H9 (cell line): ENCODE data around the gene ROCK2. TPM values are rescaled to one million over a fixed set of nuclear protein-coding genes. Genes with fewer than 3 reads are reported as not detected.

Experiments used
- DNase-seq: peaks from one replicate; pipeline ENCODE4 v3.0.0-alpha.2; 2017
- H2AFZ ChIP-seq: one replicate; pipeline ENCODE4 v1.6.1; 2013; ENCODE audit warnings: mild to moderate bottlenecking, low read length, control low read depth, moderate library complexity
- H2AK5ac ChIP-seq: 2 replicates; pipeline ENCODE4 v1.6.1; 2013; ENCODE audit warnings: low read length, control low read depth, mixed read lengths; ENCODE audit not compliant: insufficient read length
- H2BK120ac ChIP-seq: one replicate; pipeline ENCODE4 v1.6.1; 2013; ENCODE audit warnings: low read depth, mild to moderate bottlenecking, low read length, control low read depth, inconsistent platforms; ENCODE audit not compliant: poor library complexity, severe bottlenecking
- H2BK12ac ChIP-seq: 2 replicates; pipeline ENCODE4 v1.6.1; 2013; ENCODE audit warnings: low read length, control low read depth, mixed read lengths, low read depth; ENCODE audit not compliant: insufficient read length
- H2BK15ac ChIP-seq: 2 replicates; pipeline ENCODE4 v1.6.1; 2013; ENCODE audit warnings: low read depth, low read length, control low read depth
- H2BK20ac ChIP-seq: one replicate; pipeline ENCODE4 v1.6.1; 2013; ENCODE audit warnings: low read depth, mild to moderate bottlenecking, low read length, control low read depth, inconsistent platforms; ENCODE audit not compliant: poor library complexity, severe bottlenecking
- H2BK5ac ChIP-seq: 2 replicates; pipeline ENCODE4 v1.6.1; 2013; ENCODE audit warnings: low read length, control low read depth, mixed read lengths; ENCODE audit not compliant: insufficient read length
- H3K14ac ChIP-seq: 2 replicates; pipeline ENCODE4 v1.6.1; 2013; ENCODE audit warnings: low read length, control low read depth; ENCODE audit not compliant: insufficient read depth
- H3K18ac ChIP-seq: 2 replicates; pipeline ENCODE4 v1.6.1; 2013; ENCODE audit warnings: low read depth, mild to moderate bottlenecking, mixed read lengths, low read length, control low read depth; ENCODE audit not compliant: insufficient read length
- H3K23ac ChIP-seq: 2 replicates; pipeline ENCODE4 v1.6.1; 2013; ENCODE audit warnings: low read length, control low read depth, mixed read lengths, low read depth; ENCODE audit not compliant: insufficient read length
- H3K23me2 ChIP-seq: 2 replicates; pipeline ENCODE4 v1.6.1; 2013; ENCODE audit warnings: low read depth, mild to moderate bottlenecking, mixed read lengths, low read length, control low read depth; ENCODE audit not compliant: insufficient read length, poor library complexity, severe bottlenecking
- H3K27ac ChIP-seq: 2 replicates; pipeline ENCODE4 v1.5.1; 2013; ENCODE audit warnings: low read length, control low read depth, mixed read lengths, low read depth; ENCODE audit not compliant: insufficient read length
- H3K27me3 ChIP-seq: 2 replicates; pipeline ENCODE4 v1.6.1; 2013; ENCODE audit warnings: low read length, control low read depth, inconsistent platforms; ENCODE audit not compliant: insufficient read depth
- H3K4ac ChIP-seq: 2 replicates; pipeline ENCODE4 v1.6.1; 2013; ENCODE audit warnings: low read depth, mild to moderate bottlenecking, control low read depth, inconsistent platforms, low read length, moderate library complexity
- H3K4me1 ChIP-seq: 2 replicates; pipeline ENCODE4 v1.6.1; 2013; ENCODE audit warnings: low read length, control low read depth, inconsistent platforms; ENCODE audit not compliant: insufficient read depth
- H3K4me2 ChIP-seq: 2 replicates; pipeline ENCODE4 v1.6.1; 2013; ENCODE audit warnings: low read length, control low read depth, mixed read lengths; ENCODE audit not compliant: insufficient read length, insufficient read depth
- H3K56ac ChIP-seq: 2 replicates; pipeline ENCODE4 v1.6.1; 2013; ENCODE audit warnings: low read depth, mild to moderate bottlenecking, mixed read lengths, low read length, control low read depth; ENCODE audit not compliant: insufficient read length
- H3K79me1 ChIP-seq: 2 replicates; pipeline ENCODE4 v1.6.1; 2013; ENCODE audit warnings: low read depth, mild to moderate bottlenecking, moderate library complexity, low read length, control low read depth, inconsistent platforms; ENCODE audit not compliant: insufficient read depth, poor library complexity, severe bottlenecking
- H3K79me2 ChIP-seq: 2 replicates; pipeline ENCODE4 v1.6.1; 2013; ENCODE audit warnings: low read length, control low read depth, inconsistent platforms; ENCODE audit not compliant: insufficient read depth
- H3K9ac ChIP-seq: 2 replicates; pipeline ENCODE4 v1.6.1; 2013; ENCODE audit warnings: low read length, control low read depth, mixed read lengths; ENCODE audit not compliant: insufficient read length; ENCODE audit errors: extremely low read depth
- H3K9me3 ChIP-seq: one replicate; pipeline ENCODE4 v1.6.1; 2013; ENCODE audit warnings: low read depth, low read length, inconsistent platforms; ENCODE audit not compliant: control insufficient read depth
- H3T11ph ChIP-seq: one replicate; pipeline ENCODE4 v1.6.1; 2013; ENCODE audit warnings: mild to moderate bottlenecking, low read length, control low read depth, inconsistent platforms
- H4K20me1 ChIP-seq: one replicate; pipeline ENCODE4 v1.6.1; 2013; ENCODE audit not compliant: control insufficient read depth, insufficient read length, insufficient read depth
- H4K5ac ChIP-seq: 2 replicates; pipeline ENCODE4 v1.6.1; 2013; ENCODE audit warnings: low read depth, mild to moderate bottlenecking, mixed read lengths, low read length, control low read depth; ENCODE audit not compliant: insufficient read length
- H4K8ac ChIP-seq: replicated peaks from 2 replicates; pipeline ENCODE4 v1.6.1; 2013; ENCODE audit warnings: low read length, control low read depth, mixed read lengths, low read depth; ENCODE audit not compliant: insufficient read length
- H4K91ac ChIP-seq: 2 replicates; pipeline ENCODE4 v1.6.1; 2013; ENCODE audit warnings: low read depth, mild to moderate bottlenecking, moderate library complexity, mixed read lengths, low read length, control low read depth; ENCODE audit not compliant: insufficient read length
- H3K27ac Mint-ChIP-seq, 3 experiments: 2 replicates in 2 of 3; 3 replicates in 1 of 3; pipeline ENCODE4 v1.8.0; 2020 to 2021; ENCODE audit warnings: mixed read lengths in 3 of 3, mild to moderate bottlenecking in 1 of 3, moderate library complexity in 1 of 3
- H3K27me3 Mint-ChIP-seq: 2 replicates; pipeline ENCODE4 v1.8.0; 2021; ENCODE audit warnings: low read depth, mild to moderate bottlenecking, moderate library complexity, mixed read lengths
- H3K36me3 Mint-ChIP-seq, 3 experiments: 2 replicates in 2 of 3; 3 replicates in 1 of 3; pipeline ENCODE4 v1.8.0; 2020 to 2021; ENCODE audit warnings: low read depth in 3 of 3, mixed read lengths in 3 of 3; ENCODE audit not compliant: insufficient read depth in 1 of 3
- H3K4me1 Mint-ChIP-seq, 2 experiments: 2 replicates each; pipeline ENCODE4 v1.8.0; 2020; ENCODE audit warnings: mixed read lengths in 2 of 2
- H3K4me3 Mint-ChIP-seq, 2 experiments: 2 replicates in 1 of 2; 3 replicates in 1 of 2; pipeline ENCODE4 v1.8.0; 2020 to 2021; ENCODE audit warnings: mild to moderate bottlenecking in 2 of 2, mixed read lengths in 2 of 2, moderate library complexity in 1 of 2
- H3K9me3 Mint-ChIP-seq, 2 experiments: 2 replicates in 1 of 2; 3 replicates in 1 of 2; pipeline ENCODE4 v1.8.0; 2020; ENCODE audit warnings: mild to moderate bottlenecking in 2 of 2, mixed read lengths in 2 of 2, moderate library complexity in 1 of 2
- CTCF ChIP-seq: fragments of 200-600 bp; sonication (generic); conservative IDR thresholded peaks from 3 replicates; pipeline ENCODE4 v1.8.0; 2021; ENCODE audit warnings: antibody characterized with exemption, mild to moderate bottlenecking
- WGBS: extraction: QIAGEN DNeasy Blood & Tissue Kit; methylation state at CpG from one replicate; pipeline ENCODE4 v1.1.7; 2013; ENCODE audit warnings: missing lambda C conversion rate, low lambda C conversion rate, mixed read lengths; ENCODE audit not compliant: insufficient read length; ENCODE audit errors: extremely low coverage; 5-methylcytosine and 5-hydroxymethylcytosine counted together
- total RNA-seq: library from RNA; stranded (reverse); gene quantifications from 2 replicates; pipeline ENCODE4 v1.2.1, GENCODE V29; 2021

Gene ROCK2
- total RNA-seq, 1 experiment from 2014 or later, result 33.2 TPM

- no peak overlapping the region for H3K56ac ChIP-seq
- H3K27me3 Mint-ChIP-seq, result peaks cover 3% of the 10 kb centered on the region
- H3K9me3 ChIP-seq, result no peaks in the 10 kb centered on the region
- no peak overlapping the region for H3K4me2 ChIP-seq
- no peak overlapping the region for H4K5ac ChIP-seq
- H3K4me3 Mint-ChIP-seq, result no peak overlapping the region
- no peaks in the 10 kb centered on the region for H3K27me3 ChIP-seq
- WGBS, result no CpG with 5 or more reads among the region's 20 CpGs
- no peak overlapping the region for H4K8ac ChIP-seq
- no peak overlapping the region for H2BK120ac ChIP-seq
- H3K4me1 ChIP-seq, result no peaks in the 10 kb centered on the region; the same call in 1 of the 2 replicates
- no peak overlapping the region for H2BK12ac ChIP-seq
- no peak overlapping the region for H2BK15ac ChIP-seq
- no peak overlapping the region for H4K91ac ChIP-seq
- H3K79me2 ChIP-seq, result no peaks in the 10 kb centered on the region
- no peak overlapping the region for H2BK5ac ChIP-seq
- no peak overlapping the region for H2BK20ac ChIP-seq
- no peak overlapping the region; the same call in 1 of the 2 replicates for H3K4ac ChIP-seq
- H2AK5ac ChIP-seq, result no peak overlapping the region
- no peak overlapping the region for H2AFZ ChIP-seq
- peak overlapping the region in 1 of 3 experiments; percentile 70; a peak in 1 of 7 replicates for H3K27ac Mint-ChIP-seq
- no peaks in the 10 kb centered on the region; a peak in 2 of 7 replicates for H3K36me3 Mint-ChIP-seq
- H3K23ac ChIP-seq, result no peak overlapping the region
- H4K20me1 ChIP-seq, result no peaks in the 10 kb centered on the region
- no peak overlapping the region for H3K9ac ChIP-seq
- peaks cover 17 to 22% of the 10 kb centered on the region in 2 experiments for H3K4me1 Mint-ChIP-seq
- H3T11ph ChIP-seq, result no peak overlapping the region
- H3K18ac ChIP-seq, result no peak overlapping the region
- no peaks in the 10 kb centered on the region for H3K9me3 Mint-ChIP-seq
- TF ChIP-seq CTCF, result no peak
- no peak overlapping the region for H3K27ac ChIP-seq
- no peak for DNase-seq
- no peaks in the 10 kb centered on the region for H3K79me1 ChIP-seq
- H3K14ac ChIP-seq, result no peak overlapping the region
- peaks cover 11% of the 10 kb centered on the region for H3K23me2 ChIP-seq
Observed at GRCh38 chr2:11131166-11131920, 213.1 kb downstream of the ROCK2 start.

Other genes with a start within 250 kb of the ROCK2 start
- 13.3 and 14.5 TPM in 2 replicates for gene SLC66A3, start 189.2 kb downstream of the ROCK2 start, total RNA-seq
- 21.8 and 23.6 TPM in 2 replicates for gene E2F6, start 121.5 kb upstream of the ROCK2 start, total RNA-seq
- gene GREB1, start 189.4 kb upstream of the ROCK2 start, total RNA-seq, result 15.3 and 16.5 TPM in 2 replicates